Panc1 (cell line): ENCODE measurements around the gene UFD1.

Experiments
- CTCF ChIP-seq: fragments of 450-650 bp; IDR thresholded peaks from 2 replicates; pipeline ENCODE4 v1.5.1; 2017; ENCODE audit warnings: mild to moderate bottlenecking
- POLR2AphosphoS5 ChIP-seq: IDR thresholded peaks from 2 replicates; pipeline ENCODE4 v1.6.1; 2012; ENCODE audit warnings: mild to moderate bottlenecking, low read depth, low read length, moderate library complexity

- TF ChIP-seq CTCF (no peak), POLR2AphosphoS5 (no peak)
These were observed 11.7 kb upstream of the UFD1 start for GRCh38 chr22:19490628-19491230.
